ENCODE measurements around the gene KRT86. TPM values are rescaled to one million over a fixed set of nuclear protein-coding genes. Genes with fewer than 3 reads are reported as not detected.
"Not testable (repeated sequence)": the region's sequence is repeated elsewhere in the genome, so short reads cannot be mapped to it uniquely, and the experiment has no call there.

The KRT86 gene
- total and polyA plus RNA-seq, 4 experiments from 2014 or later: not detected

- Mint-ChIP-seq H3K36me3 (no peaks in the 10 kb centered on the region), H3K27ac (no peak overlapping the region), H3K4me3 (no peak overlapping the region), H3K27me3 (peaks cover 30 to 57% of the 10 kb centered on the region in 2 donors), H3K4me1 (peaks cover 4 to 9% (median 4%) of the 10 kb centered on the region in 4 donors), H3K9me3 (peaks cover 0 to 2% (median 0%) of the 10 kb centered on the region in 8 donors)
- Histone ChIP-seq H3K4me3 (ENCODE audit: low read length in 2 of 2) (no peak overlapping the region), H3K4me1 (ENCODE audit: insufficient read depth, low read length) (no peaks in the 10 kb centered on the region), H3K27ac (ENCODE audit: low read depth, low read length) (no peak overlapping the region), H3K36me3 (ENCODE audit: insufficient read depth, low read length) (no peaks in the 10 kb centered on the region), H3K27me3 (ENCODE audit: insufficient read depth, low read length) (peaks cover 8% of the 10 kb centered on the region), H3K9me3 (ENCODE audit: control insufficient read depth in 1 of 2, low read length in 2 of 2) (no peaks in the 10 kb centered on the region)
- ChIA-PET POLR2A (ENCODE audit: partially characterized antibody) (no interaction called here), CTCF (ENCODE audit: partially characterized antibody) (interaction anchor here (1.2 to 3.6 kb wide), 4 partner anchors 14 to 154 kb away, joined by 6 to 26 read pairs (median 10); no protein-coding TSS in a partner anchor)
- intact Hi-C loops (cut with micrococcal nuclease): no loop called here
- no peak for DNase-seq
Measured at GRCh38 chr12:52311285-52311648, 36.8 kb downstream of the KRT86 start.

GRCh38 chr12:52312086-52312485, 37.6 kb downstream of the KRT86 start:
- Mint-ChIP-seq H3K27me3 (peaks cover 24 to 52% of the 10 kb centered on the region in 2 donors), H3K9me3 (peaks cover 0 to 2% (median 0%) of the 10 kb centered on the region in 8 donors), H3K4me1 (peaks cover 4 to 6% (median 4%) of the 10 kb centered on the region in 4 donors), H3K36me3 (no peaks in the 10 kb centered on the region), H3K27ac (no peak overlapping the region), H3K4me3 (no peak overlapping the region)
- Histone ChIP-seq H3K27ac (ENCODE audit: low read depth, low read length) (no peak overlapping the region), H3K9me3 (ENCODE audit: control insufficient read depth in 1 of 2, low read length in 2 of 2) (no peaks in the 10 kb centered on the region), H3K4me3 (ENCODE audit: low read length in 2 of 2) (no peak overlapping the region), H3K27me3 (ENCODE audit: insufficient read depth, low read length) (peaks cover 8% of the 10 kb centered on the region), H3K4me1 (ENCODE audit: insufficient read depth, low read length) (no peaks in the 10 kb centered on the region), H3K36me3 (ENCODE audit: insufficient read depth, low read length) (no peaks in the 10 kb centered on the region)
- DNase-seq: no peak
- intact Hi-C loops (cut with micrococcal nuclease): no loop called here
- ChIA-PET POLR2A (ENCODE audit: partially characterized antibody) (no interaction called here), CTCF (ENCODE audit: partially characterized antibody) (interaction anchor here (1.2 to 3.6 kb wide), 4 partner anchors 13 to 155 kb away, joined by 6 to 26 read pairs (median 10); no protein-coding TSS in a partner anchor)

- intact Hi-C loops (cut with micrococcal nuclease): no loop called here
- peaks cover 18 to 44% of the 10 kb centered on the region in 2 donors for H3K27me3 Mint-ChIP-seq
- no peak overlapping the region for H3K4me3 Mint-ChIP-seq
- H3K9me3 ChIP-seq (ENCODE audit: control insufficient read depth in 1 of 2, low read length in 2 of 2): no peaks in the 10 kb centered on the region
- H3K27ac ChIP-seq (ENCODE audit: low read depth, low read length): no peak overlapping the region
- H3K4me3 ChIP-seq (ENCODE audit: low read length in 2 of 2): no peak overlapping the region
- no peak for DNase-seq
- CTCF ChIA-PET (ENCODE audit: partially characterized antibody): interaction anchor here (3.6 kb wide), 1 partner anchor 14 kb away, joined by 26 read pairs; no protein-coding TSS in a partner anchor
- peaks cover 8% of the 10 kb centered on the region for H3K27me3 ChIP-seq (ENCODE audit: insufficient read depth, low read length)
- no peaks in the 10 kb centered on the region for H3K36me3 ChIP-seq (ENCODE audit: insufficient read depth, low read length)
- H3K4me1 Mint-ChIP-seq: peaks cover 4 to 6% (median 4%) of the 10 kb centered on the region in 4 donors
- H3K36me3 Mint-ChIP-seq: no peaks in the 10 kb centered on the region
- H3K4me1 ChIP-seq (ENCODE audit: insufficient read depth, low read length): no peaks in the 10 kb centered on the region
- H3K27ac Mint-ChIP-seq: no peak overlapping the region
- H3K9me3 Mint-ChIP-seq: peaks cover 0 to 2% (median 0%) of the 10 kb centered on the region in 8 donors
- POLR2A ChIA-PET (ENCODE audit: partially characterized antibody): no interaction called here
Measured at GRCh38 chr12:52313461-52313860, 39.0 kb downstream of the KRT86 start.

GRCh38 chr12:52313926-52314325, 39.5 kb downstream of the KRT86 start:
- no peak overlapping the region for H3K27ac ChIP-seq (ENCODE audit: low read depth, low read length)
- no peak overlapping the region for H3K4me3 ChIP-seq (ENCODE audit: low read length in 2 of 2)
- no peaks in the 10 kb centered on the region for H3K9me3 ChIP-seq (ENCODE audit: control insufficient read depth in 1 of 2, low read length in 2 of 2)
- H3K4me1 ChIP-seq (ENCODE audit: insufficient read depth, low read length): no peaks in the 10 kb centered on the region
- peaks cover 6% of the 10 kb centered on the region for H3K27me3 ChIP-seq (ENCODE audit: insufficient read depth, low read length)
- peaks cover under 1 to 1% (median under 1%) of the 10 kb centered on the region in 4 donors for H3K4me1 Mint-ChIP-seq
- H3K36me3 ChIP-seq (ENCODE audit: insufficient read depth, low read length): no peaks in the 10 kb centered on the region
- POLR2A ChIA-PET (ENCODE audit: partially characterized antibody): no interaction called here
- no peak overlapping the region for H3K27ac Mint-ChIP-seq
- intact Hi-C loops (cut with micrococcal nuclease): no loop called here
- no peaks in the 10 kb centered on the region for H3K36me3 Mint-ChIP-seq
- no peak for DNase-seq
- CTCF ChIA-PET (ENCODE audit: partially characterized antibody): interaction anchor here (2.9 to 3.6 kb wide), 2 partner anchors 13 to 14 kb away, joined by 12 to 26 read pairs; no protein-coding TSS in a partner anchor
- H3K27me3 Mint-ChIP-seq: peaks cover 18 to 41% of the 10 kb centered on the region in 2 donors
- peaks cover 0 to 2% (median 0%) of the 10 kb centered on the region in 8 donors for H3K9me3 Mint-ChIP-seq
- no peak overlapping the region for H3K4me3 Mint-ChIP-seq

GRCh38 chr12:52314511-52314910, 40.1 kb downstream of the KRT86 start:
- Mint-ChIP-seq H3K9me3 (no peaks in the 10 kb centered on the region), H3K27ac (no peak overlapping the region), H3K27me3 (peaks cover 13 to 35% of the 10 kb centered on the region in 2 donors), H3K36me3 (no peaks in the 10 kb centered on the region), H3K4me3 (no peak overlapping the region), H3K4me1 (no peaks in the 10 kb centered on the region)
- Histone ChIP-seq H3K4me3 (ENCODE audit: low read length in 2 of 2) (no peak overlapping the region), H3K4me1 (ENCODE audit: insufficient read depth, low read length) (no peaks in the 10 kb centered on the region), H3K27me3 (ENCODE audit: insufficient read depth, low read length) (peaks cover 4% of the 10 kb centered on the region), H3K27ac (ENCODE audit: low read depth, low read length) (no peak overlapping the region), H3K36me3 (ENCODE audit: insufficient read depth, low read length) (no peaks in the 10 kb centered on the region), H3K9me3 (ENCODE audit: control insufficient read depth in 1 of 2, low read length in 2 of 2) (no peaks in the 10 kb centered on the region)
- intact Hi-C loops (cut with micrococcal nuclease): no loop called here
- ChIA-PET POLR2A (ENCODE audit: partially characterized antibody) (no interaction called here), CTCF (ENCODE audit: partially characterized antibody) (interaction anchor here (2.9 kb wide), 1 partner anchor 13 kb away, joined by 12 read pairs; no protein-coding TSS in a partner anchor)
- no peak for DNase-seq

- intact Hi-C loops (cut with micrococcal nuclease); H3K4me1 ChIP-seq (ENCODE audit: insufficient read depth, low read length); H3K4me1 Mint-ChIP-seq; H3K4me3 ChIP-seq (ENCODE audit: low read length in 2 of 2); H3K27ac Mint-ChIP-seq; H3K27ac ChIP-seq (ENCODE audit: low read depth, low read length); POLR2A ChIA-PET (ENCODE audit: partially characterized antibody); H3K4me3 Mint-ChIP-seq; H3K36me3 Mint-ChIP-seq; DNase-seq; H3K27me3 ChIP-seq (ENCODE audit: insufficient read depth, low read length); H3K9me3 ChIP-seq (ENCODE audit: control insufficient read depth in 1 of 2, low read length in 2 of 2); H3K9me3 Mint-ChIP-seq; H3K36me3 ChIP-seq (ENCODE audit: insufficient read depth, low read length): not testable (repeated sequence)
- H3K27me3 Mint-ChIP-seq: peaks cover 8 to 34% of the 10 kb centered on the region in 2 donors
- CTCF ChIA-PET (ENCODE audit: partially characterized antibody): interaction anchor here (2.9 kb wide), 1 partner anchor 12 kb away, joined by 12 read pairs; no protein-coding TSS in a partner anchor
Measured at GRCh38 chr12:52315721-52316120, 41.3 kb downstream of the KRT86 start.

GRCh38 chr12:52316290-52316689, 41.8 kb downstream of the KRT86 start:
- Mint-ChIP-seq H3K27ac (no peak overlapping the region), H3K27me3 (peaks cover 7 to 29% of the 10 kb centered on the region in 2 donors), H3K4me1 (no peaks in the 10 kb centered on the region), H3K9me3 (no peaks in the 10 kb centered on the region), H3K4me3 (peak overlapping the region in 1 of 8 donors; percentile 4), H3K36me3 (no peaks in the 10 kb centered on the region)
- Histone ChIP-seq H3K9me3 (ENCODE audit: control insufficient read depth in 1 of 2, low read length in 2 of 2) (no peaks in the 10 kb centered on the region), H3K4me3 (ENCODE audit: low read length in 2 of 2) (no peak overlapping the region), H3K27me3 (ENCODE audit: insufficient read depth, low read length) (peaks cover 4% of the 10 kb centered on the region), H3K36me3 (ENCODE audit: insufficient read depth, low read length) (no peaks in the 10 kb centered on the region), H3K27ac (ENCODE audit: low read depth, low read length) (no peak overlapping the region), H3K4me1 (ENCODE audit: insufficient read depth, low read length) (no peaks in the 10 kb centered on the region)
- intact Hi-C loops (cut with micrococcal nuclease): no loop called here
- DNase-seq: no peak
- CTCF ChIA-PET (ENCODE audit: partially characterized antibody): interaction anchor here (2.9 kb wide), 1 partner anchor 12 kb away, joined by 12 read pairs; no protein-coding TSS in a partner anchor
- POLR2A ChIA-PET (ENCODE audit: partially characterized antibody): no interaction called here
